Measurements from ENCODE around the gene SPATA13. TPM values are rescaled to one million over a fixed set of nuclear protein-coding genes. Genes with fewer than 3 reads are reported as not detected.

SPATA13 gene
- total and polyA plus RNA-seq, 2 donors (not counting 3 experiments of a cell fraction or from before 2014, with no cell fraction given), result 6.6 to 12.9 TPM

DNA sequence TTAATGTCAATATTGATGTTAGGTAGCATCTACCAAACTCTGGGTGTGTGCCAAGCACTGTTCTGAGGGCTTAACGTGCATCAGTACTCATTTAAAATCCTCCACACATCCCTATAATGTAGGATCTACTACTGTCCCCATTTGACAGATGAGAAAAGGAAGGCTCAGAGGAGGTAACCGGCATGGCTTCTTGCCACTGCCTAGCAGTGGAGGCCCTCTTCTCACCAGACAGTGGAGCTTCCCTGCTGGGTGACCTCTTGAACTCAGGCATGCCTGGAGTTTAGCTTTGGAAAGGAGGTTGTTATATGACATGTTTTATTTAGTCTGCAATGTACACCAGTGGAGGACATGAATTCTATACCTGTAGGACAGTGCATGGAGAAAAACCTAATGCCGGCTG, 2.1 kb downstream of the SPATA13 start:
- Histone ChIP-seq H3K4me2 (ENCODE audit: insufficient read depth, low read length) (no peak overlapping the region), H3K9me3 (replicated peaks; ENCODE audit: control insufficient read depth, insufficient read depth, low read length) (no peaks in the 10 kb centered on the region), H3K4me1 (ENCODE audit: control insufficient read depth, extremely low read depth, insufficient read depth, low read length) (peaks cover 22% of the 10 kb centered on the region), H4K20me1 (replicated peaks; ENCODE audit: control insufficient read depth, extremely low read depth, insufficient read depth, low read length) (no peaks in the 10 kb centered on the region), H3K27me3 (ENCODE audit: control insufficient read depth in 2 of 2, insufficient read depth in 2 of 2, low read length in 2 of 2) (no peaks in the 10 kb centered on the region), H3K9ac (replicated peaks; ENCODE audit: extremely low read depth, insufficient read depth, low read length) (no peak overlapping the region), H3K27ac (ENCODE audit: insufficient read depth, low read depth, low read length) (no peak overlapping the region), H3K4me3 (replicated peaks in 1 of 3; ENCODE audit: insufficient read depth in 1 of 3, low read depth in 1 of 3, low read length in 3 of 3) (no peak overlapping the region), H3K79me2 (ENCODE audit: control insufficient read depth, insufficient read depth, low read length) (peaks cover 47% of the 10 kb centered on the region), H3K9me1 (replicated peaks; ENCODE audit: control insufficient read depth, extremely low read depth, insufficient read depth, low read length) (no peaks in the 10 kb centered on the region), H2AFZ (ENCODE audit: low read depth, low read length) (no peak overlapping the region), H3K36me3 (ENCODE audit: control insufficient read depth in 2 of 2, extremely low read depth in 1 of 2, insufficient read depth in 2 of 2, low read length in 2 of 2) (no peaks in the 10 kb centered on the region)
- intact Hi-C loops (cut with micrococcal nuclease) (loop anchor here (5.0 kb wide), 1 partner anchor 90 kb away; no protein-coding TSS in a partner anchor), dilution Hi-C loops (cut with MboI; ENCODE audit: extremely low pct_ligation_motif_present, low sequenced_read_pairs) (no loop called here)
- no TSS peak for BruUV-seq (replicated peaks)
- DNase-seq (ENCODE audit: low read depth, low spot score) (no peak), FAIRE-seq (no peak)
- ChIA-PET CTCF (interaction anchor here (1.5 to 2.0 kb wide), 3 partner anchors 57 to 109 kb away, joined by 4 to 9 read pairs (median 7); no protein-coding TSS in a partner anchor), POLR2A (no interaction called here)
- TF ChIP-seq MYC (IDR thresholded peaks at IDR 0.05; ENCODE audit: low read depth, low read length) (no peak), EZH2 (IDR thresholded peaks at IDR 0.05; ENCODE audit: borderline replicate concordance, low read depth, low read length, severe bottlenecking) (no peak), JUN (IDR thresholded peaks at IDR 0.05; ENCODE audit: borderline replicate concordance, insufficient read depth, insufficient read length, low read depth) (no peak), GATA2 (IDR thresholded peaks at IDR 0.05; ENCODE audit: insufficient read depth, insufficient read length, low read depth, low read length) (no peak), POLR2AphosphoS5 (IDR thresholded peaks at IDR 0.05; ENCODE audit: insufficient read depth, low read depth, low read length) (no peak), FOS (IDR thresholded peaks at IDR 0.05; ENCODE audit: borderline replicate concordance, insufficient read depth, low read length) (no peak), POLR2A (IDR thresholded peaks at IDR 0.05; ENCODE audit: low read depth, low read length) (no peak)
- TF ChIP-seq, protein P1, sequence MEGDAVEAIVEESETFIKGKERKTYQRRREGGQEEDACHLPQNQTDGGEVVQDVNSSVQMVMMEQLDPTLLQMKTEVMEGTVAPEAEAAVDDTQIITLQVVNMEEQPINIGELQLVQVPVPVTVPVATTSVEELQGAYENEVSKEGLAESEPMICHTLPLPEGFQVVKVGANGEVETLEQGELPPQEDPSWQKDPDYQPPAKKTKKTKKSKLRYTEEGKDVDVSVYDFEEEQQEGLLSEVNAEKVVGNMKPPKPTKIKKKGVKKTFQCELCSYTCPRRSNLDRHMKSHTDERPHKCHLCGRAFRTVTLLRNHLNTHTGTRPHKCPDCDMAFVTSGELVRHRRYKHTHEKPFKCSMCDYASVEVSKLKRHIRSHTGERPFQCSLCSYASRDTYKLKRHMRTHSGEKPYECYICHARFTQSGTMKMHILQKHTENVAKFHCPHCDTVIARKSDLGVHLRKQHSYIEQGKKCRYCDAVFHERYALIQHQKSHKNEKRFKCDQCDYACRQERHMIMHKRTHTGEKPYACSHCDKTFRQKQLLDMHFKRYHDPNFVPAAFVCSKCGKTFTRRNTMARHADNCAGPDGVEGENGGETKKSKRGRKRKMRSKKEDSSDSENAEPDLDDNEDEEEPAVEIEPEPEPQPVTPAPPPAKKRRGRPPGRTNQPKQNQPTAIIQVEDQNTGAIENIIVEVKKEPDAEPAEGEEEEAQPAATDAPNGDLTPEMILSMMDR (IDR thresholded peaks at IDR 0.05; ENCODE audit: extremely low read depth in 1 of 2, insufficient read depth in 1 of 2, low read depth in 1 of 2, low read length in 2 of 2), result no peak
- TF ChIP-seq, protein P2, sequence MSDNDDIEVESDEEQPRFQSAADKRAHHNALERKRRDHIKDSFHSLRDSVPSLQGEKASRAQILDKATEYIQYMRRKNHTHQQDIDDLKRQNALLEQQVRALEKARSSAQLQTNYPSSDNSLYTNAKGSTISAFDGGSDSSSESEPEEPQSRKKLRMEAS (IDR thresholded peaks at IDR 0.05; ENCODE audit: insufficient read depth, insufficient read length), result no peak

All from endothelial cell of umbilical vein (primary cell).